Measurements from ENCODE around the gene RUFY3.
"Not testable (repeated sequence)": the region's sequence is repeated elsewhere in the genome, so short reads cannot be mapped to it uniquely, and the experiment has no call there.

RUFY3 gene

DNA sequence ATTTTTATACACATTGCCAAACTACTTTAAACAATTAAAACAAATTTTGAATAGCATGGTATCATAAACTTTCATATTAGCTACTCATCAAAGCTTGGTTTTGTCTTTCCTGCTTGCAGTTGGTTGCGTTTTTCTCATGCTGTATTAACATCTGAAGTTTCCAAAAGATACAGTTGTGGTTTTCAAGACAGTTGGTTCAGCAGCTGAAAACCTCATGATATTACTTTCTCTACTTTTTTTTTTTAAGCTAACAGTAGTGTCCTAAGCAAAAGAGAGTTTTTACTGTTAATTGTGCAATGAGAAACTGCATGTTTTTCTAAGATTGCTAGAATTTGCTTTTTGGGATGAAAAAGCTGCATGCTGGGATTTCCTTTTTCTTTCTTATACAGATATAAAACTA, 15.2 kb downstream of the RUFY3 start:
- DNase-seq, result no peak

DNA sequence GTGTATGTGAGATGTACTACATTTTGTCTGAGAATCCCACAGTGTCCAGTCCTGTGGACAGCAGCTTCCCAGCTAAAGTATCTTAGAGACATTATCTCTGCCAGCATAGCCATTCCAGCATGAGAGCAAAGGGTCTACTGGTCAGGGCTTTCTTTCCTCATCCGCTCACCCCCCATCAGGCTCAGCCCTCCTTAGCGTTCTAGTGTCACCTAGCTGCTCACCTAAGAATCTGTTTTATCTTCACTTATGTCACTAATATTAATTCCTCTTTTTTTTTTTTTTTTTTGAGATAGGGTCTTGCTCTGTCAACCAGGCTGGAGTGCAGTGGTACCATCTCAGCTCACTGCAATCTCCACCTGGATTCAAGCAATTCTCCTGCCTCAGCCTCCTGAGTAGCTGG, 15.6 kb downstream of the RUFY3 start:
- no peak for DNase-seq

DNA sequence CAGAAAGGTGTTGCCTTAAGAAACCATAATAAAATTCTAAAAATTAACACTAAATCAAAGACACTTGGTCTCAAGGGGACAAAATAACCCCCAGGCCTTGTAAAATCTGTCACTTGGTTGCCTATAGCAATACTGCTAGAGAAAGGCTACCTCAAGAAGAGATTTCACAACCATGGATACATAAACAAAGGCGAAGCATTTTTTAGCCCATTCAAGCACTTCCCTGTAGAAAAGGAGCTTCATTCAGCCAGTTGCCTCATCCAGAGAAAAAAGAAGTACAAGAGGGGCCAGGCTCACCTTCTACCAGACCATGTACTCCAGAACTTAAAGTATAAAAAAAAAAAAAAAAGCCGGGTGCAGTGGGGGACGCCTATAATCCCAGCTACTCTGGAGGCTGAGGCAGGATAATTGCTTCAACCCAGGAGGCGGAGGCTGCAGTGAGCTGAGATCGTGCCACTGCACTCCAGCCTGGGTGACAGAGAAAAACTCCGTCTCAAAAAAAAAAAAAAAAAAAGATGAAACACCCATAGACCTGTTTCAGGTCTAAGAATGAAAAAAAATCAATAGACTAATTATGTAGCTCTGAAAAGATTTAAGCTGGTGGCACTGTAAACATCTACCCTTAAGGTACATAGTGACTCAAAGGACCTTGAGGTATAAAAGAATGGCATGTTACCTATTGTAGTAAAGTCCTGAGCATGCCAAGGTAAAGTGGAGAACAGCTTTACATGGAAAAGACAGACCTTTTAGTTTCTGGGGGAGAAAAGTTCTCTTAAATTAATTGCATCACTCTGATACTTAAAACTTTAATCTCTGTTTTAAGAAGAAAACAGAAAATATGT, 18.0 kb downstream of the RUFY3 start:
- DNase-seq, result no peak

- DNase-seq, result no peak
These were observed 20.3 kb downstream of the RUFY3 start for GRCh38 chr4:70741867-70742658.

DNA sequence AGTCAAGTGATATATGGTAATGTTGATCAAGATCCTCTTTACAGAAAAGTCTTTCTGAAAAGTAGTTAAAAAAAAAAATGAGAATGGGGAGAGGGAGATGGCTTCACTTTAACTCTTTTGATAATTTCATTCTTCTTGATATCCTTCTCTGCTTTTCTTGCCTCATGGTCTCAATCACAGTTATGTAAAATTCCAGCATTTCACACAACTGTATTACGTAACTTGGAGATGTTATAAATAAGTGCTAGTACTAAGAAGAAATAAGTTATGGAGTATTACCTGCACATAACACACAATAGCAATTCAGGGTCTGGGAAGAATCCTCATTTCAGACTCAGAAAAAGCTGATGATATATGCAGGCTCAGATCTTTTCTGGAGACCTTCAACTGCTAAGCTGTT, 22.0 kb downstream of the RUFY3 start:
- no peak for DNase-seq

- no peak for DNase-seq
These were observed 24.5 kb downstream of the RUFY3 start for GRCh38 chr4:70746179-70746839.

- DNase-seq, result no peak
These were observed 26.1 kb downstream of the RUFY3 start for GRCh38 chr4:70747874-70748273.

GRCh38 chr4:70749313-70749712, 27.5 kb downstream of the RUFY3 start:
- no peak for DNase-seq

DNA sequence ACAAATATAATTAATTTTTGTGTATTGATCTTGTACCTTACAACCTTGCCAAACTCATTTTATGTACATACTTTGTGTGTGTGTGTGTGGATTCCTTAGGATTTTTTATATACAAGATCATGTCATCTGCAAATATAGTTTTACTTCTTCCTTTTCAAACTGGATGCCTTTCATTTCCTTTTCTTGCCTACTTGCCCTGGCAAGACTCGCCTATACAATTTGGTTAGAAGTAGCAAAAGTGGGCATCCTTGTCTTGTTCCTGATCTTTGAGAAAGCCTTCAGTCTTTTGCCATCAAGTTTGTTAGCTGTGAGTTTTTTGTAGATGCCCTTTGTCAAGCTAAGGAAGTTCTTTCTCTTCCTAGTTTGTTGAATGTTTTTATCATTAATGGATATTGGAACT, 30.5 kb downstream of the RUFY3 start:
- DNase-seq, result no peak

- no peak for DNase-seq
These were observed 31.9 kb downstream of the RUFY3 start for GRCh38 chr4:70753630-70754029.

DNA sequence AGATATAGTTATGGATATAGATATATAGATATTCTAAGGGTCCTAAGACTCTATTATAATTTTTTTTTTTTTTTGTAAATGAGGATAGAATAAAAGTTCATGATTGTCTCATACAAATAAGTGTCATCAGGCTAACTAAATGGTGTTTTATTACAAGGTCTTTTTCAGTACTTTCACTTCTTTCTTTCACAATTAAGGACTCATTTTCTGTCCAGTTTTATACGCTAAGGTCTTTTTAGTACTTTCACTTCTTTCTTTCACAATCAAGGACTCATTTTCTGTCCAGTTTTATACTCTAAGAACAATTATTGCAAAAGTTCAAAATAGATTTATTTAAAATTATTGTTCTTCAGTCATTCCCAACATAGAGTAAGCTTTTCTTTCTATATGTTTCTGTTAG, 32.7 kb downstream of the RUFY3 start:
- no peak for DNase-seq

DNA sequence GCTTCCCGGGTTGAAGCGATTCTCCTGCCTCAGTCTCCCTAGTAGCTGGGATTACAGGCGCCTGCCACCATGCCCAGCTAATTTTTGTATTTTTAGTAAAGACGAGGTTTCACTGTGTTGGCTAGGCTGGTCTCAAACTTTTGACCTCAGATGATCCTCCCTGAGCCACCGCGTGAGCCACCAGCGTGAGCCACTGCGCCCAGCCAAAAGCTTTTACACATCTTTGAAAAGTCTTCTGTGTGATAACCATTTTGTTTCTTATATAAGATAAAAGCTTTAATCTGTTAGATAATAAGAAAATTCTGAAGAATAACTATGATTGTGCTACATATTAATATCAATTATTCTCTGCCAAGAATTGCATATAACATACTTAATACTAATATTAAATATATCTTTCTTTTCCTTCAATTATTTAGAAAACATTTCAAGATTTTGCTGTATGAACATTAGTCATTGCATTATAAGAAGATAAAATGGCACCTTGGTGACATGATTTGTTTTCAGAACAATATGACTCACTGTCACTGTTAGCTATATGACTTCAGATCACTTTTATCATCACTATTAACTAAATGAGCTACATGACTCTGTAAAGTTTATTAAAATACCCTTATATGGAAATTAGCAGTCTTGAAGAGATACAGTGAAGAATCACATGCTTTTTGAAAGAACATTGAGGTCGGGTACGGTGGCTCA, 33.4 kb downstream of the RUFY3 start:
- DNase-seq, result no peak

DNA sequence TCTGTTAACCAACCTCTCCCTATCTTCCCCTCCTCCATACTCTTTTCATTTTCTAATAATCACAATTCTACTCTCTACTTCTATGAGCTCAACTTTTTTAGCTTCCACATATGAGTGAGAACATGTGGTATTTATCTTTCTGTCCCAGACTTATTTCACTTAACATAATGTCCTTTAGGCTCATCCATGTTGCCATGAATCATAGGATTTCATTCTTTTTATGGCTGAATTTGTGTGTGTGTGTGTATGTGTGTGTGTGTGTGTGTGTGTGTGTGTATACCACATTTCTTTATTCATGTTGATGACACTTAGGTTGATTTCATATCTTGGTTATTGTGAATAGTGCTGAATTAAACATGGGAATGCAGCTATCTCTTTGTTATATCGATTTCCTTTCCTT, 37.4 kb downstream of the RUFY3 start:
- DNase-seq, result no peak

- no peak for DNase-seq
These were observed 37.9 kb downstream of the RUFY3 start for GRCh38 chr4:70759627-70760026.

- no peak for DNase-seq
These were observed 38.9 kb downstream of the RUFY3 start for GRCh38 chr4:70760662-70761061.

DNA sequence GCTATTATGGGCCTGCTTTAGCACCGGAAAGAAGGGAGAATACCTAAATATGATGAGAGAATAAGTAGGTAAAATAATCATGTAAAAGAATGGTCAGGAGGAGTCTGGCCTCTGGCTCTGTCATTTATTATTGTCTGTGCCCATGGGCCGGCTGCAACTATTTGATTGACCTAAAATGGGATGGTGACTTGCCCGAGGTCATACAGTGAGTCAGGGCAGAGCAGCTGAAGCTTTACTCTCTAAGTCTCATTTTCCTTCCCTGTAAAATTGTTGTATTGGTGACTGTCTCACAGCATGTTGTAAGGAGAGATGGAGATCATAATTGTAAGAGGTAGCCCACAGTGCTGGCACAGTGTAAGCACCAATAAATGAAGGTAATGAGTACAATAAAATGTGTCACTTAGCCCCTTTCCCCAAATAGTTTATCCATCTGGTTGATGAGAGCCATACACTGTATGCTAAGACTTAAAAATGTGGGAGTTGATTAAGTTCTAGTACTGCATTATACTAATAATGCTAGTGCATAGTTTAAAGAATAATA, 39.6 kb downstream of the RUFY3 start:
- no peak for DNase-seq

DNA sequence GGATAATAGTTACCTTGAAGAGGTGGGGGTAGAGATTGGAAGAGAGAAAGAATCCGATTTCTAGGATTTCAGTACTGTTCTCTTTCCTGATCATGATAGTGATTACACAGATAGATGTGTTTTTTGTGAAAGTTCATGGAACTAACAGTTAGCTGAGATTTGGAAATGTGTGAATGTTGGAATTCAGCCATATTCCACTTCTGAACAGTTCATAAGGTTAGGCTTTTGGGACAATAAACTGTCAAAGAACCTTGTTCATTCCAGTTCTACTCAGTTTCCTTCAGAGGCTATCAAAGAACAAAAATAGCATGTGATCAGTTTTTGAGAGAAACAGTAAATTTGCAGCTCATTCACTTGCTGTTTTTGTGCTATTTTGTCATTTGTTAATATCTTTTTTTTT, 43.6 kb downstream of the RUFY3 start:
- DNase-seq, result no peak

- DNase-seq, result no peak
These were observed 46.7 kb downstream of the RUFY3 start for GRCh38 chr4:70768301-70768948.

DNA sequence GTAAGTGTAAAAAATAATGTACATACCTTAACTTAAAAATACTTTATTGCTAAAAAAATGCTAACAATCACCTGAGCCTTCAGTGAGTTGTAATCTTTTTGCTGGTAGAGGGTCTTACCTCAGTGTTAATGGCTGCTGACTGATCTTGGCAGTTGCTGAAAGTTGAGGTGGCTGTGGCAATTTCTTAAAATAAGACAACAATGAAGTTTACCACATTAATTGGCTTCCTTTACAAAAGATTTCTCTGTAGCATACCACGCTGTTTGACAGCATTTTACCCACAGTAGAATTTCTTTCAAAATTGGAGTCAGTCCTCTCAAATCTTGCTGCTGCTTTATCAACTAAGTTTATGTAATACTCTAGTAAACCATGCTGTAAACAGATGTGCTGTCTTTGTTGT, 47.6 kb downstream of the RUFY3 start:
- DNase-seq, result not testable (repeated sequence)

DNA sequence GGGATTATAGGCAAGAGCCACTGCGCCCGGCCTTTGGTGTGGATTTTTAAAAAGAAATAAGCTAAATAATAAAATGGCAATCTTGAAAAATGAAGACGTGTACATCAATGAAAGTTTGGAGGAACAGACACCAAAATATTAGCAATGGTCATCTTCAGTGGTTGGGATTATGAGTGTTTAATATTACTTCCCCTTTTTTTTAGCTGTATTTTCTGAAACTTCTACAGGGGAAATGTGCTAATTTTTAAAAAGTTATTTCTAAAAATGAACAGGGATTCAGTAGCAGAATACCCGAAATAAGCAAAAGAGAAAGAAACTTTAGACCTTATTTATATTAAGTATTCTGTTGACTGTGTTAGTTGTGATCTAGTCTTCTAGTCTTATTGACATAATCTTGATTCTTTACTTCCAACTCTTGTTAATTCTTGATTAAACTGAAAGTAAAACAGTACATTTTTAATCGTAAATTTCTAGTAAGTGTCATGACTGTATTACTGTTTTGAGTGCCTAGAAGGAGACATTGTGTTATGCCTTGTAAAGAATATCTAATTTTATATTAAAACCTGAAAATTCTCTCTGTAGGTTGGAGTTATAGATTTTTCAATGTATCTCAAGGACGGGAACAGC, 51.3 kb downstream of the RUFY3 start:
- no peak for DNase-seq

DNA sequence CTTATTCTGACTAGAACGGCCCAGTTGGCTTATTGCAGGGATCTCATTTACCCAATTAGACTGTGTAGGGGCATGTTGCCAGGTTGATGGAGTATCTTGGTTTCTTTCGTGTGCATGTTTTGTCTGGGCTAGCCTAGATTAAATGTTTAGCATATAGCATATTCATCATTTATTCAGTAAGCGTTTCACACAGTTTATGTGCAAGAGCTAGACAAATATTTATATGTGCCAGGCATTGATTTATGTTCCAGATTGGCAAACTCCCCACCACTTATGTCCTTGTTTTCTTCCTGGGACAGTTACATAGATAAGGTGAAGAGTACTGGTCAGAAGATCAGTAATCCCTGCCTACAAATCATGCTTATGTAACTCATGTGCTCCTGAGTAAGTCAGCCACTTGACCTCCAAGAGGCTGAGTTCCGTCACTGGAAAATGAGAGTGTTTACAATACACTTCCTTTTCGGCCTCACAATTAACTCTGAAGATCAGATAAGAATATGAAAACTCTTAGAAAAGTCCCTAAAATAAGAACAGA, 57.2 kb downstream of the RUFY3 start:
- DNase-seq, result no peak

GRCh38 chr4:70783096-70783495, 61.3 kb downstream of the RUFY3 start:
- DNase-seq, result no peak
